Ramos (cell line): ENCODE measurements around the gene DOCK3.
"Not testable (repeated sequence)": the region's sequence is repeated elsewhere in the genome, so short reads cannot be mapped to it uniquely, and the experiment has no call there.

ENCODE experiments used
- in situ Hi-C: fragments of 300-500 bp; cut with MboI; formaldehyde crosslinking; loops from one replicate; pipeline ENCODE4 v1.14.3; 2022; ENCODE audit warnings: low sequenced_read_pairs; ENCODE audit not compliant: unreplicated experiment

Gene DOCK3

GRCh38 chr3:51057121-51057520, 382.4 kb downstream of the DOCK3 start:
- in situ Hi-C loops = no loop called here

- in situ Hi-C loops = no loop called here
Observed at GRCh38 chr3:51063053-51063452, 388.3 kb downstream of the DOCK3 start.

DNA sequence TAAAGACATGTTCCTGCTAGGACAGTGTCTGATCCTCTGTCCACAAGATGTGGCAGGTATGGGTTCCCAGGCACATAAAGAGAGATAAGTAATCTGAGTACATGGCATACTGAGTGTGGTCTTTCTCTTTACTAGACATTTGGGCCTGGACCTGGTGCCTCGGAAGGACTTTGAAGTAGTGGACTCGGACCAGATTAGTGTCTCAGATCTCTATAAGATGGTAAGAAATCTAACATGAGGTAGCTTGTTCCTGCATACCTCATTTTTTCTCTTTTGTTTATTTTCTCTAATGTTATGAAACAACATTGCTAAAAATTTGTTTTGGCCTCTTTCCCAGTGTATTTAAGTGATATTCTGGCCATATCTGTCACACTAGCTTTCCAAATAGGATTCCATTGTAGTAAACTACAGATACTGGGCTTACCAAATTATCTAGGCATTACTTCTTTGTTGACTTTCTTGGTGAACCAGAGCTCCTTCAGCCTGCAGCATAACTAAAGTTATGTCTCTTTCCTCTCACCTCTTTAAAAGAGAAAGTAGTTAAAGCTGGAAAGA, 400.6 kb downstream of the DOCK3 start:
- in situ Hi-C loops = no loop called here

DNA sequence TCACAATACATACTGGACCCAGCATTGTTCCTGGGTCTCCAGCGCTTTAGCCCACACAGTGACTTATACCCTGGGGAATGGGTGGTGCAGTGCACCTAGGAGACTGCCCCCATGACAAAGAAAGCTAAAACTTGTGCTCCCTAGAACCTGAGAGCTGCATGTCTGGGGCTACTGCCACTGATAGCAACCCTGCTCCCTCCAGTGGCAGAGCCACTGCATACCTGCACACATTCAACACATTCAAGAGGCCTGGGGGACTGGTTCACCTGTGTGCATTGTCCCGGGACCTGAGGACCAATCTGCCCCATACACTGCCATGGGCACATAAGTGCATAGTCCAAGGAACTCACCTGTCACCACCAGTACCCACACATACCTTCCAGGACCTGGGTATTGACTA, 407.6 kb downstream of the DOCK3 start:
- in situ Hi-C loops = no loop called here

GRCh38 chr3:51083490-51083889, 408.8 kb downstream of the DOCK3 start:
- in situ Hi-C loops = no loop called here

DNA sequence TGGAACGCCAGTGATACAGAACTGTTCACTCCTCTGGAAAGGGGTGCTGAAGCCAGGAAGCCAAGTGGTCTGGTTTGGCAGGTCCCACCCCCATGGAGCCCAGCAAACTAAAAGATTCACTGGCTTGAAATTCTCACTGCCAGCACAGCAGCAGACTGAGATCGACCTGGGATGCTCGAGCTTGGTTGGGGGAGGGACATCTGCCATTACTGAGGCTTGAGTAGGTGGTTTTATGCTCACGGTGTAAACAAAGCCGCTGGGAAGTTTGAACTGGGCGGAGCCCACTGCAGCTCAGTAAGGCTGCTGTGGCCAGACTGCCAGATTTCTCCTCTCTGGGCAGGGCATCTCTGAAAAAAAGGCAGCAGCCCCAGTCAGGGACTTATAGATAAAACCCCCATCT, 417.4 kb downstream of the DOCK3 start:
- in situ Hi-C loops = not testable (repeated sequence)

DNA sequence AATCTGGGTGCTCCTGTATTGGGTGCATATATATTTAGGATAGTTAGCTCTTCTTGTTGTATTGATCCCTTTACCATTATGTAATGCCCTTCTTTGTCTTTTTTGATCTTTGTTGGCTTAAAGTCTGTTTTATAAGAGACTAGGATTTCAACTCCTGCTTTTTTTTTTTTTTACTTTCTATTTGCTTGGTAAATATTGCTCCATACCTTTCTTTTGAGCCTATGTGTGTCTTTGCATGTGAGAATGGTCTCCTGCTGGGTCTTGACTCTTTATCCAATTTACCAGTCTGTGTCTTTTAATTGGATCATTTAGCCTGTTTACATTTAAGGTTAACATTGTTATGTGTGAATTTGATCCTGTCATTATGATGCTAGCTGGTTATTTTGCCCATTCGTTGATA, 420.1 kb downstream of the DOCK3 start:
- in situ Hi-C loops = not testable (repeated sequence)

GRCh38 chr3:51099794-51100535, 425.2 kb downstream of the DOCK3 start:
- in situ Hi-C loops = no loop called here

GRCh38 chr3:51100536-51100851, 425.8 kb downstream of the DOCK3 start:
- in situ Hi-C loops = no loop called here

DNA sequence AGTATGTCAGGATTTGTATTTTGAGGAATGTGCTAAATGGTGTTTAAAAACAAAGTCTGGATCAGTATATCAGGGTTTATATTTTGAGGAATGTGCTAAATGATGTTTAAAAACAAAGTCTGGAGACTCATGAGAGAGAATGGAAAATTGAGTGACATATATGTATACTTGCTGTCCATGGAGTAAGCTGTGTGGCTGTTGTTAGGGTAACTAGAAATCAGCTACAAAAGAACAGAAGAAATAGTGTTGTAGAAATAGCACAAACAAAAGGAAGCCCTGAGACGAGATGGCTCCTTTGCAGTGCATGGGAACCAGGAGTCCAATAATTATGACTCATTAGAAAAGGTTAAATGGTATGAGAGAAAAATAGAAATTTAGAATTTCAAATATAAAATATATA, 427.7 kb downstream of the DOCK3 start:
- in situ Hi-C loops = no loop called here

DNA sequence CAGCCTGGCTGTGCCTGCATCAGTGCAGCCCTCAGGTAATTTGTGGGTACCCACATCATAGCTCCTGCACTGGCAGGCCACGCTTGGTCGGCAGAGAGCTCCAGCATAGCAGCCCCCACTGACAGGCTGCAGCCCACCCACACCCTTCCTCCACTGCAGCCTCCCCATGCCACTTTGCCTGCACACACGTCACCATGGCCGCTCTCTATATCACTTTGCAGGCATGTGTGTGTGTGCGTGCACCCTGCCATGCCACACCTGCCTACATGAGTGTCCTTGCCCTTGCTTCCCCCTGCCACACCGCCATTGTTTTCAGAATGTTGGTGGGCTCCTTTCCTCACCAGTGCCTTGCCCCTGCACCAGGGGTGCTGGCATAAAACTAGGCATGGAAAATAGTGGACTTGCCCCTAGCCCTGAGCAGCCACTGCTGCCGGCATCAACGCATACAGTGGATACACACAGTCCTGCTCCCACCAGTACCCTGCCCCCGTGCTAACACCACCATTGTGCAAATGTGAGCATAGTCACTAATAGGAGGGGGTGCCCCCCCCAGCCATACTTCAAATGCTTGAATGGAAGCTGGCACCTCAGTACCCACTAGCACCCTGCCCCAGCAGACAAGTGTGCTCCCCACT, 431.6 kb downstream of the DOCK3 start:
- in situ Hi-C loops = no loop called here

- in situ Hi-C loops = no loop called here
Observed at GRCh38 chr3:51110586-51110985, 435.9 kb downstream of the DOCK3 start.

GRCh38 chr3:51122944-51123343, 448.2 kb downstream of the DOCK3 start:
- in situ Hi-C loops = no loop called here

DNA sequence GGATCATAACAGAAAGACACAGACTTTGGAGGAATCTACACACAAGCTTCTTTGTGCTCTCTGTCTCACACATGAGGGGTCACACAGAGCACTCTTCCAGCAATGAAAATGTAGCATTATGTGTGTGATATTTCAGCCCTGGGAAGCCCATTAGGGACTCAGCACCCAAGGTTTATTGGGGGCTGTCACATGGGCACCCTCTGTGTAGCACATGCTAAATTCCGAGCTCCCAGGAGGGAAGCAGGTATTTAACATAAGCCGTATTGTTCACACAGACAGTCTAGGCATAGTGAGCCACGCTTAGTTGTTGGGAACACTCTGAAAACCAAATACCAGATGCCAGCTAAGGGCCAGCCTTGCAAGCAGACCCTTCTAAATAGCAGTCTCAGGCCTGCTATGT, 448.8 kb downstream of the DOCK3 start:
- in situ Hi-C loops = no loop called here

DNA sequence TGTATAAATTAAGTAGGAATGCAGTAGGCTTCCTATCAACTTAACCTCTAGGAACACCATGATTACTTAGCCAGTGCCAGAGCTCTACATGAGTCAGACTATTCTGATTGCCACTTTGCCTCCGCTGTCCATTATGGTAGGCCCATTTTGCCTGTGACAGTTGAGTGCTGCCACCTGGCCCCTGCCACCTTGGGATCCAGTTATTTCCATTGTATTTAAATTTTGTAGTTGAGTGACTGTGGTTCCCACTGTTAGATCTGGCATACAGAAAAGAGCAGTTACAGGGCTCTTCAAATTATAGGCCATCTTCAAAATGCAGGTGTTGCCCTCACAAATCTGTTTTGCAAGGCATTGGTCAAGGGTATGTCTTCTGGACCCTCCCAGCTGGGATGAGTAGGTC, 456.9 kb downstream of the DOCK3 start:
- in situ Hi-C loops = not testable (repeated sequence)

DNA sequence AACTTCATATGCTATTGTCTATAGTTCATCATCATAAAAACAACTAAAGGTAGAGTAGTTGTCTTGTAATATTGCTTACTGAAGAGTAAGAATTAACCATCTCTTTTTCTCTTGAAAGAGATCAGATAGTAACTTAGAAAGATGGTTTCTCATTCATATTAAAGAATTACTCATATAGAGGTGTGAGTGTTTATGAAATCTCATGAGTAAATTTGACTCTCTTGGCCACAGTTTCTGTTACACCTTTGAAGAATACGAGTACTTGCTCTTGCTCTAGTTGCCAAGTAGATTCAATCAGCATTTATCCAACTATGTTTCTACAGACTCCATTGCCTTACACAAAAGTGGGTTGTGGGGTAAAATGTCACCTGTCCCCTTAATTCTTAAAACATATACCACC, 463.0 kb downstream of the DOCK3 start:
- in situ Hi-C loops = no loop called here

- in situ Hi-C loops = no loop called here
Observed at GRCh38 chr3:51139616-51140015, 464.9 kb downstream of the DOCK3 start.

GRCh38 chr3:51141573-51141972, 466.8 kb downstream of the DOCK3 start:
- in situ Hi-C loops = no loop called here

- in situ Hi-C loops = no loop called here
Observed at GRCh38 chr3:51145811-51146585, 471.3 kb downstream of the DOCK3 start.

- in situ Hi-C loops = no loop called here
Observed at GRCh38 chr3:51146781-51147180, 472.1 kb downstream of the DOCK3 start.

- in situ Hi-C loops = no loop called here
Observed at GRCh38 chr3:51156147-51156546, 481.4 kb downstream of the DOCK3 start.
